ENCODE data around the gene GAS7.

GRCh38 chr17:9908649-9909042 is 289.8 kb downstream of the GAS7 start:
- TF ChIP-seq CTCF (IDR thresholded peaks at IDR 0.05) (no peak), POLR2A (IDR thresholded peaks at IDR 0.05) (no peak)
